ENCODE results near the gene ERMP1.
"Not testable (repeated sequence)": the region's sequence is repeated elsewhere in the genome, so short reads cannot be mapped to it uniquely, and the experiment has no call there.

Gene ERMP1, protein sequence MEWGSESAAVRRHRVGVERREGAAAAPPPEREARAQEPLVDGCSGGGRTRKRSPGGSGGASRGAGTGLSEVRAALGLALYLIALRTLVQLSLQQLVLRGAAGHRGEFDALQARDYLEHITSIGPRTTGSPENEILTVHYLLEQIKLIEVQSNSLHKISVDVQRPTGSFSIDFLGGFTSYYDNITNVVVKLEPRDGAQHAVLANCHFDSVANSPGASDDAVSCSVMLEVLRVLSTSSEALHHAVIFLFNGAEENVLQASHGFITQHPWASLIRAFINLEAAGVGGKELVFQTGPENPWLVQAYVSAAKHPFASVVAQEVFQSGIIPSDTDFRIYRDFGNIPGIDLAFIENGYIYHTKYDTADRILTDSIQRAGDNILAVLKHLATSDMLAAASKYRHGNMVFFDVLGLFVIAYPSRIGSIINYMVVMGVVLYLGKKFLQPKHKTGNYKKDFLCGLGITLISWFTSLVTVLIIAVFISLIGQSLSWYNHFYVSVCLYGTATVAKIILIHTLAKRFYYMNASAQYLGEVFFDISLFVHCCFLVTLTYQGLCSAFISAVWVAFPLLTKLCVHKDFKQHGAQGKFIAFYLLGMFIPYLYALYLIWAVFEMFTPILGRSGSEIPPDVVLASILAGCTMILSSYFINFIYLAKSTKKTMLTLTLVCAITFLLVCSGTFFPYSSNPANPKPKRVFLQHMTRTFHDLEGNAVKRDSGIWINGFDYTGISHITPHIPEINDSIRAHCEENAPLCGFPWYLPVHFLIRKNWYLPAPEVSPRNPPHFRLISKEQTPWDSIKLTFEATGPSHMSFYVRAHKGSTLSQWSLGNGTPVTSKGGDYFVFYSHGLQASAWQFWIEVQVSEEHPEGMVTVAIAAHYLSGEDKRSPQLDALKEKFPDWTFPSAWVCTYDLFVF

DNA sequence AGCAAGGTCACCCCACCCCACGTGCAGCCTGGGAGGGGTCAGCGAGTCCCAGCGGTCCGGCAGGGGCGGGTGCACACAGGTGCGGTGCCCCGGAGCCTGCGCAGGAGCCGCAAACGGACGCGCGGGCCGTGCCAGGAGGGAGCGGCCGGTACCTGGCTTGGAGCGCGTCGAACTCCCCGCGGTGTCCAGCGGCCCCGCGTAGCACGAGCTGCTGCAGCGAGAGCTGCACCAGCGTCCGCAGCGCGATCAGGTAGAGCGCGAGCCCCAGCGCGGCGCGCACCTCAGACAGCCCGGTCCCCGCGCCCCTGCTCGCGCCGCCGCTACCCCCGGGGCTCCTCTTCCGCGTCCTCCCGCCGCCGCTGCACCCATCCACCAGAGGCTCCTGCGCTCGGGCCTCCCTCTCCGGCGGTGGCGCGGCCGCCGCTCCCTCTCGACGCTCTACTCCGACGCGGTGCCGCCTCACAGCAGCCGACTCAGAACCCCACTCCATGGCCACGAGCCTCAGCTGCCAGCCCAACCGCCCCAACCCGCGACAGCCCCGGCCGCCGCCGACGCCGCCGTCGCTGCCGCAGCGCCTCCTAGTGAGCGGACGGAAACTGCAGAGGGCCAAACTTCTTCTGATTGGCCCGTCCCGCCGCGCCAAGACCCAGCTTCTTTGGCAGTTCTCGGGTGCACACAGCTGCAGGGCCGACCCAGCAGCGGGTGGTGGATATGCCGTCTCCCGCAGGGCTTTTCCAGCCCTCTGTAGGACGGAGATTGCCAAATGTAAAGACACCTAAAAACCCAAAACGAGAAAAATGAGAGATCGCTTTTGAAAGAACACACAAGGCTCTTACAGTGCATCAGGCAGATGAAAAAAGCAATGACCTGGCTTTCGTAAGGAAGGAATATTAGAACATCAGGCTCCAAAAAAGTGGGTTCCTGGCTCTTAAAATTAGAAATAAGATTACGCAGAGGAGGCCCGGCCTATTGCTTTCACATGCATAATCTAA, at the start of gene ERMP1:
Gene ERMP1 (minus strand): TSS at position 580 of the 992 bp plus-strand sequence. CDS start 90 bp downstream, at position 490.
- peak; percentile 76 to 92 (median 87) for DNase-seq

- not testable (repeated sequence) for DNase-seq
Observed at GRCh38 chr9:5882244-5883012, 49.5 kb upstream of the ERMP1 start.

DNA sequence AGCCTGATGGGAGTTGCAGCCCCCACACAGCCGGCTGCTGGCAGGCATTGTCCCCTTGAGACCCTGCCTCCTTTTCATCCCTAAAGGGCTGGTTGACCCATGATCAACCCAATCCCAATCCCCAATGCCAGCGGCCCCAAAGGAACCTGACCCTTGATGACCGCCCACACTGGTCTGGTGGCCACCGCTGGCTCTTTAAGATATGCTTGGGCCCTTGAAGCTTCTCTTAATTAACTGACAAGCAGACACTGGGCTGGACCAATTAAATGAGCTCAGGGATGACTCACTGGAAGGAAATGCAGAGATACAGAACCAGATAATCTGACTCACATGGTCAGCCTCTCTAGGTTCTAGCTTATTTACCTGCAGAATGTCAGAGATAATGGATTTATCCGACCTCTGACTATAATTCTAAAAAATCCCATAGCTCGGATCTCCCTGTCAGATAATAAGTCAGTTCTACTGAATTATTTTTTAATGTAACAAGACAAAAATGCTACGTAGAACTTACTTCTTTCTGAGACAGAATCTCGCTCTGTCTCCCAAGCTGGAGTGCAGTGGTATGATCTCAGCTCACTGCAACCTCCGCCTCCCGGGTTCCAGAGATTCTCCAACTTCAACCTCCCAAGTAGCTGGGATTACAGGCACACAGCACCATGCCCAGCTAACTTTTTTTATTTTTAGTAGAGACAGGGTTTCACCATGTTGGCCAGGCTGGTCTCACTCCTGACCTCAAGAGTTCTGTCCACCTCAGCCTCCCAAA, 46.7 kb upstream of the ERMP1 start:
- DNase-seq, result no peak

DNA sequence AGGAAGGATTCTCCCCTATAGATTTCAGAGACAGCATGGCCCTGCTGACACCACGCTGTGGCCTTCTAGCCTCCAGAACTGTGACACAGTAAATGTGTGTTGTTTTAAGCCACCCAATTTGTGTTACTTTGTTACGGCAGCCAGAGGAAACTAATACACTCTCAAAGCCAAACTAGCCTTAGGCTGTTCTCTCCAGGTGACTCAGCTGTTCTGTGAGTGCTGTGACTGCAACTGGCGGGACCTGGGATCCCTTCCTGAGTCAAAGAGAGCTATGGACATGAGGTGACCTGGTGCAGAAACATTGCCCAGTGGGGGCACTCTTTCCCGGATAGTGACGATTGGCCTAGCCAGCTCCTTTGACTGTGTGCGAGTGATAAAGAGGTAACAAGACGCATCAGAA, 43.8 kb upstream of the ERMP1 start:
- DNase-seq, result no peak

DNA sequence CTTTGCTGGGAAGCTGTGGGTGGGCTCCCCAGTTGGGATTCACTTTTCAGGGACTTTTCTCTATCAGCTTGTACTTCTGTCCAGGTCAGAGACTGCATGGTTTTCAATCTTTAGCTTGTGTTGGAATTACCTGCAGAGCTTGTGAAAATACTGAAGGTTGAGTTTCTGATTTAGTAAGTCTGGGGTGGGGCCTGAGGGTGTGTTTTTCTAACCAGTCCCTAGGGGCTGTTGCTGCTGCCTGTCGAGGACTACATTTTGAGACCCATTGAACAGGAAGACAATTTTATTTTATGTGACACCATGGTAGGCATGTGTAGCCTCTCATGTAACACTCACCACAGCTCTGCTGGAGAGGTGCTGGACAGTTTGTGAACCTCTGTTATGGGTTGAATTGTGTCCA, 43.1 kb upstream of the ERMP1 start:
- no peak for DNase-seq

GRCh38 chr9:5874048-5874447, 41.1 kb upstream of the ERMP1 start:
- DNase-seq, result no peak

DNA sequence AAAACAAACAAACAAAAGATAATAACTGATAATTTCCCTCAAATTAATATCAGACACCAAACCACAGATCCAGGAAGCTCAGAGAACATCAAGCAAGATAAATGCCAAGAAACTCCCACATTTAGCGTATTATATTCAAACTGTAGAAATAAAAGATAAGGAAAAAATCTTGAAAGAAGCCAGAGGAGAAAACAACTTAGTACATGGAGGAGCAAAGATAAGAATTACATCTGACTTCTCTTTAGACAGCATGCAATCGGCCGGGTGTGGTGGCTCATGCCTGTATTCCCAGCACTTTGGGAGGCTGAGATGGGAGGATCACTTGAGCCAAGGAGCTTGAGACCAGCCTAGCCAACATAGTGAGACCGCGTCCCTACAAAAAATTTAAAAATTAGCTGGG, 40.5 kb upstream of the ERMP1 start:
- no peak for DNase-seq

GRCh38 chr9:5872511-5872910, 39.6 kb upstream of the ERMP1 start:
- DNase-seq, result no peak

- no peak for DNase-seq
Observed at GRCh38 chr9:5871785-5872184, 38.9 kb upstream of the ERMP1 start.

DNA sequence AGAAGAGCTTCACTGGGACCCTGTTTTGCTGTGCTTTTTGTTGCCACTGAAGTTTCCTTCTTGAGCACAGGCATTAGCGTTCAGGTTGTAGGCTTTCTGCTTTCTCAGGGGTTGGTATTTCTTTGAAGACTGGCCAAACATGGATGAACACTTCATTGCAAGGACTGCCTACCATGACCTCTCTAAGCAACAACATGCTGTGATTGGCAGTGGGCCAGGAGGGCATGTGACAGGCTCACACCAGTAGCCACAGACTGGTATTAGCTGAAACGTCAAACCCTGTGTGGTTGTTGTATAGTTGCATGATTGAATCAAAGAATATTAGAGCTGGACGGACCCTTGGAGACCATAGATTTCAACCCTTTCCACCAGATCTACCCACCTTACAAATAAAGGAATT, 37.8 kb upstream of the ERMP1 start:
- no peak for DNase-seq

DNA sequence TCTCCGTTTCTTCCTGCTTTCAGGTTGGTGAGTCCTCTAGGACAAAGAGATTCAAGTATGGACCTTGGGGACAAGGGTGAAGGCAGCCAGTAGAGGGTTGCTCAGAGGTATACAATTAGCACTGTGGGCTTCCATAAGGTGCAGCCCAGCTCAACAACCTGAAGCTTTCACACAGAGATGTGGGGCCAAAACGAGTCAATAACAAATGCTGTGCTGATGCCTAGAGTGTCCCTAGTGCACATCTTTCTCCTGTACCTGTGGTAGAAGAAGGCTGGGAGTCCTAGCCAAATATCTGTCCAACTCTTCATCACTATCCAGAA, 37.1 kb upstream of the ERMP1 start:
- DNase-seq, result no peak

GRCh38 chr9:5869315-5870019, 36.5 kb upstream of the ERMP1 start:
- DNase-seq, result peak in 1 of 6 experiments; percentile 8

GRCh38 chr9:5868235-5868634, 35.3 kb upstream of the ERMP1 start:
- no peak for DNase-seq

DNA sequence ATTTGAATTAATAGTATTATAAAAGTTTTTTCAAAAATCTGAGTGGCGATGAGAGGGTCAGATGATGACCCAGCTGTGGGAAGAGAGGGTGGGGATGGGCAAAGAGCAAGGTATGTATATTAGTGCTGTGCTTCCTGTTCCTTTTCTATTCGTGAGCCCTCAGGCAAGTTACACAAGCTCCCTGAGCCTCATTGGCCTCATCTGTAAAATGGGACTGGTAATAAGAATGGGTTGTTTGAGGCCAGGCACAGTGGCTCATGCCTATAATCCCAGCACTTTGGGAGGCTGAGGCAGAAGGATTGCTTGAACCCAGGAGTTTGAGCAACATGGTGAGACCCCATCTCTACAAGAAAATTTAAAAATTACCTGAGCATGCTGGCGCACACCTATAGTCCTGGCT, 33.8 kb upstream of the ERMP1 start:
- DNase-seq, result no peak

- DNase-seq, result no peak
Observed at GRCh38 chr9:5866272-5866671, 33.4 kb upstream of the ERMP1 start.

DNA sequence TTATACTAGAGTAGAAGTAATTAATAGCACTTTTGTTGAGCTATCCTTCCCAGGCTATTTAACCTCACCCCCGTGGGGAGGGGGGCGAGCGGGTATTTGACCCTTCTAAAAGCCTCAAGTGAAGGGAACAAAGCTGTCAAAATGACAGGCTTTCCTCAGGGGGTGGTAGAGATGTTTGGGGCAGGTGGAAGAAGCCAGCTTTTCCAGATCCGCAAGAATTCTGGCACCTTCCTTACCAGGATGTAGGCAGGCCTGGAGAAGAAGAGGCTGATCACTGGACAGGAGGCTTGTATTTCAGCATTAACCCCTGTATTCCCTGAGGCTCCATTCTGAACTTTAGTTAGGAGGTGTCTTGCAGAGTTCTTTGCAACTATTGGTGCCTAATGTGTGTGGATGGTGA, 31.5 kb upstream of the ERMP1 start:
- no peak for DNase-seq

DNA sequence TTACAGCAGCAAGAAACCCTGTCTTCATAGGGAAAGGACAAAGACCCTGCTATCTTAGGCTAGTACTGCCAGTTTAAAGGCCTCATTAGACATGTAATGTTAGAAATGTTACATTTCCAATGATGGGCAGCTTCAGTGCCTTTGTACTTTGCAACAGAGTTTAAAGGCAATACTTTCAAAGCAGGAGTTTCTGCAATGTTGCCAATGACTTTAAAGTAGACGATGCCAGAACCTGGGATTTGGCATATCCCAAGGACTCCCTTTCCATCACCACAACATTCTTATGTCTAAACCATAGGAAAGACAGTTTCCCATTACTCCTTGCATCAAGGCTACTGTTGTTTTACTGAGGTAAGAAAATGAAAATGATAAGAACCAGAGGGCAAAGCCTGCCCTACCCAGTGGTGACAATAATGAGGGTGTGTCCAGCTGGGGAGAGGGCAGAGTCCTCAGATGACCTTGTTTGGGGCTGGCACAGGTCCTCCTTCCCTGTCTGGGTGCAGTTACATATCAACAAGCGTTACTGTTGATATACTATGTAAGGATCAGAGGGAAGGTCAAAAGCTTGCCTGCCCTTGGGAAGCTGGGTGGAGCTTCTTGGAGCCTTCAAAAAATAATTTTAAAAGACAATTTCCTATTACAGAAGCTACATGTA, 30.3 kb upstream of the ERMP1 start:
- no peak for DNase-seq

GRCh38 chr9:5858833-5859232, 25.9 kb upstream of the ERMP1 start:
- no peak for DNase-seq

GRCh38 chr9:5857928-5858327, 25.0 kb upstream of the ERMP1 start:
- no peak for DNase-seq
